CD4-positive, alpha-beta T cell (primary cell): Measurements from ENCODE around the gene TMEM30B. TPM values are rescaled to one million over a fixed set of nuclear protein-coding genes. Genes with fewer than 3 reads are reported as not detected.

Experiments
- ATAC-seq: fragments of 200-7000 bp; cut with Tn5 transposase; one replicate; pipeline ENCODE4 v1.10.0; 2022; ENCODE audit warnings: mild to moderate bottlenecking; ENCODE audit not compliant: poor library complexity
- CTCF ChIA-PET: fragments of 350-600 bp; sonication (Branson Sonifier 250); formaldehyde crosslinking; loops from one replicate; lab custom pipeline; 2021; ENCODE audit warnings: antibody characterized with exemption, inconsistent platforms; lab: Charles Lee
- POLR2A ChIA-PET: fragments of 350-600 bp; sonication (Branson Sonifier 250); formaldehyde crosslinking; loops from one replicate; lab custom pipeline; 2021; ENCODE audit warnings: antibody characterized with exemption, inconsistent platforms; lab: Charles Lee
- DNase-seq, 14 experiments: peaks; one replicate each; pipeline ENCODE4 v3.0.0-alpha.2; 2013 to 2020; ENCODE audit warnings: mixed read lengths in 2 of 14
- H3K27ac ChIP-seq, 2 donors: one replicate each; pipeline versions ENCODE4 v1.5.1 to v1.7.0; 2013; ENCODE audit warnings: low read length in 2 of 2, low read depth in 1 of 2, mild to moderate bottlenecking in 1 of 2
- H3K27me3 ChIP-seq, 2 experiments: 1 replicate in 1 of 2; 2 replicates in 1 of 2; pipeline versions ENCODE4 v1.6.1 to v1.7.0; 2013; ENCODE audit warnings: low read length in 2 of 2, control low read depth in 1 of 2, mild to moderate bottlenecking in 1 of 2, moderate library complexity in 1 of 2; ENCODE audit not compliant: insufficient read depth in 2 of 2, control insufficient read depth in 1 of 2
- H3K36me3 ChIP-seq: one replicate; pipeline ENCODE4 v1.6.1; 2013; ENCODE audit warnings: low read length, control low read depth; ENCODE audit not compliant: insufficient read depth
- H3K4me1 ChIP-seq: one replicate; pipeline ENCODE4 v1.6.1; 2013; ENCODE audit warnings: low read length, control low read depth; ENCODE audit not compliant: insufficient read depth
- H3K4me3 ChIP-seq: one replicate; pipeline ENCODE4 v1.5.1; 2013; ENCODE audit warnings: mild to moderate bottlenecking, low read length, moderate library complexity
- H3K9me3 ChIP-seq, 2 experiments: 1 replicate in 1 of 2; 2 replicates in 1 of 2; pipeline versions ENCODE4 v1.6.1 to v1.7.0; 2013; ENCODE audit warnings: low read length in 2 of 2, mild to moderate bottlenecking in 2 of 2, control low read depth in 1 of 2, moderate library complexity in 1 of 2; ENCODE audit not compliant: control insufficient read depth in 1 of 2, insufficient read depth in 1 of 2
- H3K27ac Mint-ChIP-seq: one replicate; pipeline ENCODE4 v1.8.0; 2020; ENCODE audit warnings: mixed read lengths
- H3K27me3 Mint-ChIP-seq: one replicate; pipeline ENCODE4 v1.8.0; 2021; ENCODE audit warnings: mixed read lengths
- H3K36me3 Mint-ChIP-seq: one replicate; pipeline ENCODE4 v1.8.0; 2021; ENCODE audit warnings: low read depth, mixed read lengths
- H3K4me1 Mint-ChIP-seq: one replicate; pipeline ENCODE4 v1.8.0; 2021; ENCODE audit warnings: low read depth, mixed read lengths
- H3K4me3 Mint-ChIP-seq: one replicate; pipeline ENCODE4 v1.8.0; 2020; ENCODE audit warnings: mild to moderate bottlenecking, mixed read lengths
- H3K9me3 Mint-ChIP-seq: one replicate; pipeline ENCODE4 v1.8.0; 2020; ENCODE audit warnings: mixed read lengths
- intact Hi-C, 2 experiments: fragments of 100-400 bp; cut with DNase I in 1 of 2; cut with micrococcal nuclease in 1 of 2; formaldehyde crosslinking; loops; one replicate each; pipeline versions ENCODE4 v1.15.1 to v1.9.0; 2023 to 2025; cut with DNase I, micrococcal nuclease
- total RNA-seq, 174 experiments: library from RNA in 2 of 174; stranded (reverse) in 2 of 174; gene quantifications; one replicate each; pipeline ENCODE4 v1.2.3 and lab custom pipeline; 2021 to 2026
- TF ChIP-seq, protein P1 (sequence below): fragments of 200-600 bp; IDR thresholded peaks from one replicate; pipeline ENCODE4 v1.8.0; 2022; ENCODE audit warnings: antibody characterized with exemption, mild to moderate bottlenecking

The TMEM30B gene
- total RNA-seq, 2 experiments from 2014 or later = 8.9 to 9.1 TPM

DNA sequence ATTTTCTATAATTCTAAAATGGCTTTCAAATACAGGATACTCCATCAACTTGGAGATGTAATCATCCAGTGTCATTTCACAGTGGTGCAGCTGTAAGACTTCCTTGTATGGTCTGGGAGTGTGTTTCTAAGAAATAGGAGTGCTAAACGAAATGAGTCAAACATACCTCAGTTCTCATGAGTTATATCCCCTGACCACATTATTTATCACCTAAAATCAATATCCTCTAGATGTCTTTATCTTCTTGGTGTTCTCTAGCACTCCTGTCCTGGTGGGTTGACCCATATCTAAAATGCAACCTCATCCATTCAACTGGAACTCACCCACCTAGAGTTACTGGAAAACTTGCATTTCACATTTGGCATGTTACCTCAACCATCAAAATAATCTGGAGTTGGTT, 33.2 kb downstream of the TMEM30B start:
- H3K27me3 ChIP-seq = no peaks in the 10 kb centered on the region
- H3K27ac ChIP-seq = no peak overlapping the region
- no peak overlapping the region for H3K4me3 ChIP-seq
- CTCF ChIA-PET = no interaction called here
- no peaks in the 10 kb centered on the region for H3K36me3 ChIP-seq
- Mint-ChIP-seq H3K27ac (no peak overlapping the region), H3K9me3 (no peaks in the 10 kb centered on the region), H3K36me3 (no peaks in the 10 kb centered on the region), H3K4me3 (no peak overlapping the region), H3K4me1 (no peaks in the 10 kb centered on the region), H3K27me3 (peaks cover 31% of the 10 kb centered on the region)
- peaks cover 2% of the 10 kb centered on the region for H3K4me1 ChIP-seq
- DNase-seq = no peak
- H3K9me3 ChIP-seq = no peaks in the 10 kb centered on the region
- POLR2A ChIA-PET = no interaction called here
- TF ChIP-seq, protein P1, sequence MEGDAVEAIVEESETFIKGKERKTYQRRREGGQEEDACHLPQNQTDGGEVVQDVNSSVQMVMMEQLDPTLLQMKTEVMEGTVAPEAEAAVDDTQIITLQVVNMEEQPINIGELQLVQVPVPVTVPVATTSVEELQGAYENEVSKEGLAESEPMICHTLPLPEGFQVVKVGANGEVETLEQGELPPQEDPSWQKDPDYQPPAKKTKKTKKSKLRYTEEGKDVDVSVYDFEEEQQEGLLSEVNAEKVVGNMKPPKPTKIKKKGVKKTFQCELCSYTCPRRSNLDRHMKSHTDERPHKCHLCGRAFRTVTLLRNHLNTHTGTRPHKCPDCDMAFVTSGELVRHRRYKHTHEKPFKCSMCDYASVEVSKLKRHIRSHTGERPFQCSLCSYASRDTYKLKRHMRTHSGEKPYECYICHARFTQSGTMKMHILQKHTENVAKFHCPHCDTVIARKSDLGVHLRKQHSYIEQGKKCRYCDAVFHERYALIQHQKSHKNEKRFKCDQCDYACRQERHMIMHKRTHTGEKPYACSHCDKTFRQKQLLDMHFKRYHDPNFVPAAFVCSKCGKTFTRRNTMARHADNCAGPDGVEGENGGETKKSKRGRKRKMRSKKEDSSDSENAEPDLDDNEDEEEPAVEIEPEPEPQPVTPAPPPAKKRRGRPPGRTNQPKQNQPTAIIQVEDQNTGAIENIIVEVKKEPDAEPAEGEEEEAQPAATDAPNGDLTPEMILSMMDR = no peak
- ATAC-seq = no peak
- intact Hi-C loops = no loop called here

DNA sequence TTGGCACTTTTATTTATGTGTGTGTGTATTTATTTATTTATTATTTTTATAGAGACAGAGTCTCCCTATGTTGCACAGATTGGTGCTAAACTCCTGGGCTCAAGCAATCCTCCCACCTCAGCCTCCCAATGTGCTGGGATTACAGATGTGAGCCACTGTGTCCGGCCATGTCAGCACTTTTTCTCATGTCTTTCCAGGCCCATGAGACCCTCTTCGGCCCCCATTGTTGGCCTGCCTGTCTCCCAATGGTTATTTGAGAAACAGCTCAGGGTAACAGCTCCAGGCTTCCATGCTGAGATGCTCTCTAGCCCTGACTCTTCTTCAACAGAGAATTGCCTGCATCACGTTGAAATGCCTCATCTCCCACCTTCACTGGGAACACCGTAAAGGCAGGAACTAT, 34.4 kb downstream of the TMEM30B start:
- DNase-seq (no peak), ATAC-seq (no peak)
- ChIA-PET CTCF (no interaction called here), POLR2A (no interaction called here)
- Mint-ChIP-seq H3K36me3 (no peaks in the 10 kb centered on the region), H3K9me3 (peaks cover under 1% of the 10 kb centered on the region), H3K27me3 (peaks cover 28% of the 10 kb centered on the region), H3K27ac (no peak overlapping the region), H3K4me1 (no peaks in the 10 kb centered on the region), H3K4me3 (no peak overlapping the region)
- intact Hi-C loops = no loop called here
- Histone ChIP-seq H3K27me3 (no peaks in the 10 kb centered on the region), H3K36me3 (no peaks in the 10 kb centered on the region), H3K27ac (no peak overlapping the region), H3K9me3 (peaks cover under 1 to 3% of the 10 kb centered on the region in 2 experiments), H3K4me3 (no peak overlapping the region), H3K4me1 (no peaks in the 10 kb centered on the region)
- TF ChIP-seq, protein P1 = no peak

DNA sequence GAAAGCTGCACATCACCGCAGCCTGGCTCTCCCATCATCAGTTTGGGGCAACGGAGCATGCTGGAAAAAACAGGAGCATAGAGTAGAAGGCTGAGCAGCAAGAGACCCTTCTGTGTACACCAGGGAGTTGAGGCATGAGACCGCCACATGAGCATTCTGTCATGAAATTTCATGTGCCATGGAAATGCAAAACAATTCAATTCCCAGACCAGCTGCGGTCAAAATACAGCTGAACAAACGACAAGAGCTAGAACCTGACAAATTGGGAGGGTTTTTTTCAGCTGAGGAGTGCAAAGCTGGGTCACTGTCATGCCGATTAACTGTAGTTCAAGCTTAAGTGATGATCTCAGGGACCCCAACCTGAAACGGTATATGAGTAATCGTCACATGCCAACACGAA, 37.1 kb downstream of the TMEM30B start:
- Histone ChIP-seq H3K9me3 (peaks cover 7 to 17% of the 10 kb centered on the region in 2 experiments), H3K4me3 (no peak overlapping the region), H3K27ac (no peak overlapping the region), H3K36me3 (no peaks in the 10 kb centered on the region), H3K27me3 (no peaks in the 10 kb centered on the region), H3K4me1 (no peaks in the 10 kb centered on the region)
- no peaks in the 10 kb centered on the region for H3K4me1 Mint-ChIP-seq
- no peak overlapping the region for H3K27ac Mint-ChIP-seq
- DNase-seq = no peak
- peaks cover 6% of the 10 kb centered on the region for H3K9me3 Mint-ChIP-seq
- H3K4me3 Mint-ChIP-seq = no peak overlapping the region
- H3K27me3 Mint-ChIP-seq = peaks cover 32% of the 10 kb centered on the region
- H3K36me3 Mint-ChIP-seq = no peaks in the 10 kb centered on the region
- no peak for ATAC-seq
- ChIA-PET CTCF (no interaction called here), POLR2A (no interaction called here)
- TF ChIP-seq, protein P1 = no peak
- intact Hi-C loops = no loop called here
